HepG2 (cell line): ENCODE data around the gene EPB42. TPM values are rescaled to one million over a fixed set of nuclear protein-coding genes. Genes with fewer than 3 reads are reported as not detected.

Experiments
- ATF7-NPFF ChIP-seq: sonication (generic); formaldehyde crosslinking; IDR thresholded peaks from 2 replicates; pipeline ENCODE4 v1.8.1; 2023; ENCODE audit warnings: mild to moderate bottlenecking, low read depth, missing genetic modification reagents, moderate library complexity
- HOXA7 ChIP-seq: sonication (generic); formaldehyde crosslinking; IDR thresholded peaks from 2 replicates; pipeline ENCODE4 v1.8.1; 2022; ENCODE audit warnings: mild to moderate bottlenecking, missing genetic modification reagents, moderate library complexity
- IKZF4 ChIP-seq: sonication (generic); formaldehyde crosslinking; IDR thresholded peaks from 2 replicates; pipeline ENCODE4 v1.5.1; 2020; ENCODE audit warnings: borderline replicate concordance, mild to moderate bottlenecking, low read depth, missing genetic modification reagents; ENCODE audit errors: not compliant biosample characterization
- KLF15 ChIP-seq: sonication (generic); formaldehyde crosslinking; IDR thresholded peaks from 2 replicates; pipeline ENCODE4 v1.8.1; 2023; ENCODE audit warnings: borderline replicate concordance, mild to moderate bottlenecking, inconsistent platforms, missing genetic modification reagents, mixed read lengths
- MAZ ChIP-seq, 2 experiments: sonication (generic) in 1 of 2; formaldehyde crosslinking in 1 of 2; IDR thresholded peaks; 2 replicates each; pipeline versions ENCODE4 v1.5.0 to v1.6.1; 2012 to 2020; ENCODE audit warnings: low read depth in 2 of 2, mild to moderate bottlenecking in 2 of 2, borderline replicate concordance in 1 of 2, improper control_type of control experiment in 1 of 2, low read length in 1 of 2, missing genetic modification reagents in 1 of 2, moderate library complexity in 1 of 2
- NFIC ChIP-seq: IDR thresholded peaks from 2 replicates; pipeline ENCODE4 v1.6.1; 2012; ENCODE audit warnings: mild to moderate bottlenecking, low read length, inconsistent platforms
- RFX1 ChIP-seq: fragments of 450-650 bp; IDR thresholded peaks from 2 replicates; pipeline ENCODE4 v1.6.1; 2017
- SAP130 ChIP-seq: IDR thresholded peaks from 2 replicates; pipeline ENCODE4 v1.6.1; 2016; ENCODE audit warnings: low read depth
- SIN3A ChIP-seq: IDR thresholded peaks from 2 replicates; pipeline ENCODE4 v1.6.1; 2011; ENCODE audit warnings: low read depth, mild to moderate bottlenecking, control low read depth, low read length, borderline replicate concordance
- SKIL ChIP-seq: sonication (generic); formaldehyde crosslinking; IDR thresholded peaks from 2 replicates; pipeline ENCODE4 v1.8.0; 2022; ENCODE audit warnings: missing genetic modification reagents, mild to moderate bottlenecking, moderate library complexity, borderline replicate concordance
- SP4 ChIP-seq: sonication (generic); formaldehyde crosslinking; IDR thresholded peaks from 2 replicates; pipeline ENCODE4 v1.8.1; 2023; ENCODE audit warnings: mild to moderate bottlenecking, missing genetic modification reagents
- ZNF343 ChIP-seq: sonication (generic); formaldehyde crosslinking; IDR thresholded peaks from 2 replicates; pipeline ENCODE4 v1.4.0; 2020; ENCODE audit warnings: mild to moderate bottlenecking, missing genetic modification reagents
- ZNF530 ChIP-seq: sonication (generic); formaldehyde crosslinking; IDR thresholded peaks from 2 replicates; pipeline ENCODE4 v1.5.0; 2020; ENCODE audit warnings: low read depth, mild to moderate bottlenecking, missing genetic modification reagents
- ZNF550 ChIP-seq: sonication (generic); formaldehyde crosslinking; IDR thresholded peaks from 2 replicates; pipeline ENCODE4 v1.4.0; 2020; ENCODE audit warnings: mild to moderate bottlenecking, missing genetic modification reagents, borderline replicate concordance
- ZNF619 ChIP-seq: sonication (generic); formaldehyde crosslinking; IDR thresholded peaks from 2 replicates; pipeline ENCODE4 v1.4.0; 2020; ENCODE audit warnings: mild to moderate bottlenecking, missing genetic modification reagents
- ZNF841 ChIP-seq: sonication (generic); formaldehyde crosslinking; IDR thresholded peaks from 2 replicates; pipeline ENCODE4 v1.8.1; 2023; ENCODE audit warnings: missing genetic modification reagents, borderline replicate concordance
- polyA plus RNA-seq, 8 experiments: library from polyadenylated mRNA; depleted of rRNA in 3 of 8; stranded (reverse) in 7 of 8; unstranded in 1 of 8; fragments of >200 nt; fragmentation: Illumina TruSeq in 4 of 8; extraction: Trizol in 4 of 8; gene quantifications; 2 replicates each; pipeline versions ENCODE4 v1.2.1 to v1.2.3, GENCODE V29; 2011 to 2016; ENCODE audit warnings: low read depth in 4 of 8, missing spikeins in 1 of 8, mixed read lengths in 1 of 8; ENCODE audit not compliant: insufficient read depth in 1 of 8
- total RNA-seq, 5 experiments: library from RNA; depleted of rRNA; stranded (reverse); fragments of >200 nt; fragmentation: Illumina TruSeq; extraction: Trizol; gene quantifications; 2 replicates each; pipeline ENCODE4 v1.2.3, GENCODE V29; 2016; ENCODE audit warnings: low read depth in 1 of 5
- TF ChIP-seq, protein P1 (sequence below), 2 experiments: sonication (generic) in 1 of 2; formaldehyde crosslinking in 1 of 2; IDR thresholded peaks; 2 replicates each; pipeline versions ENCODE4 v1.6.1 to v1.9.0; 2014 to 2022; ENCODE audit warnings: antibody characterized with exemption in 1 of 2, borderline replicate concordance in 1 of 2, inconsistent platforms in 1 of 2, low read depth in 1 of 2, missing genetic modification reagents in 1 of 2
- TF ChIP-seq, protein P2 (sequence below): sonication (generic); formaldehyde crosslinking; IDR thresholded peaks from 2 replicates; pipeline ENCODE4 v1.9.0; 2021; ENCODE audit warnings: missing genetic modification reagents, mild to moderate bottlenecking, borderline replicate concordance

The EPB42 gene
- total and polyA plus RNA-seq, 2 of the 13 experiments (the other 11 are each of a cell fraction or from before 2014, with no cell fraction given): not detected

DNA sequence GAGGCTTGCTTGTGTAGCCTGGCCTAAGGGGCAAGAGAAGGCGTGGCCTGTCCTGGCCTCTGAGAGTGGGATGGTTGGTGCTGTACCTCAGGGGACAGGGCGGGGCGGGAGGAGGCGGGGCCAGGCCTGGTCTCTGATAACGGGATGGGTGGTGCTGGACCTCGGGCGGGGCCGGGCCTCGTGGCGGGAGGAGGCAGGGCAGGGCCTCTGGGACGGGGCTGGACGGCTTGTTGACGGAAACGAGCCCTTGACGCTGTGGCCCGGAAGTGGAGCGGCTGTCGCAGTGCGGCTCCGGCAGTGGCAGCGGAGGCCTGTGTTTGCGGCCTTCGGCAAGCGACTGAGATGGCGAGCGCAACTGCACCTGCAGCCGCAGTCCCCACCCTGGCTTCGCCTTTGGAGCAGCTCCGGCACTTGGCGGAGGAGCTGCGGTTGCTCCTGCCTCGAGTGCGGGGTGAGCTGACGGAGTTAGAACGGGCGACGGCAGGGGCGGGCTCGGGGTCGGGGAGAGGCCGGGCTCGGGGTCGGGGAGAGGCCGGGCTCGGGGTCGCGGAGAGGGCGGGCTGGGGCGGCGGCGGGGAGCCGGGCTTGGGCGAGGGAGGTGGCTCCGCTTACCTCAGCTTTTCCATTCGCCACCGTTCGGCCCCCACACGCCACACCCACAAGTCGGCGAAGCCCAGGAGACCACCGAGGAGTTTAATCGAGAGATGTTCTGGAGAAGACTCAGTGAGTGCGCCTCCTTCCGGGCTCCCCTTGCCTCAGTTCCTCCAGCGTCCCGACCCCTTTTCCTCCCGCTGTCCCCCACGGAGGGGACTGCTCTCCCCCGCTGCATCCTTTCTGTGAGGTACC is 35.4 kb downstream of the EPB42 start, which contains the start of gene CCNDBP1 (continued):
- TF ChIP-seq, protein P1, sequence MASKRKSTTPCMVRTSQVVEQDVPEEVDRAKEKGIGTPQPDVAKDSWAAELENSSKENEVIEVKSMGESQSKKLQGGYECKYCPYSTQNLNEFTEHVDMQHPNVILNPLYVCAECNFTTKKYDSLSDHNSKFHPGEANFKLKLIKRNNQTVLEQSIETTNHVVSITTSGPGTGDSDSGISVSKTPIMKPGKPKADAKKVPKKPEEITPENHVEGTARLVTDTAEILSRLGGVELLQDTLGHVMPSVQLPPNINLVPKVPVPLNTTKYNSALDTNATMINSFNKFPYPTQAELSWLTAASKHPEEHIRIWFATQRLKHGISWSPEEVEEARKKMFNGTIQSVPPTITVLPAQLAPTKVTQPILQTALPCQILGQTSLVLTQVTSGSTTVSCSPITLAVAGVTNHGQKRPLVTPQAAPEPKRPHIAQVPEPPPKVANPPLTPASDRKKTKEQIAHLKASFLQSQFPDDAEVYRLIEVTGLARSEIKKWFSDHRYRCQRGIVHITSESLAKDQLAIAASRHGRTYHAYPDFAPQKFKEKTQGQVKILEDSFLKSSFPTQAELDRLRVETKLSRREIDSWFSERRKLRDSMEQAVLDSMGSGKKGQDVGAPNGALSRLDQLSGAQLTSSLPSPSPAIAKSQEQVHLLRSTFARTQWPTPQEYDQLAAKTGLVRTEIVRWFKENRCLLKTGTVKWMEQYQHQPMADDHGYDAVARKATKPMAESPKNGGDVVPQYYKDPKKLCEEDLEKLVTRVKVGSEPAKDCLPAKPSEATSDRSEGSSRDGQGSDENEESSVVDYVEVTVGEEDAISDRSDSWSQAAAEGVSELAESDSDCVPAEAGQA (IDR thresholded peaks at IDR 0.05; ENCODE audit: low read depth): 0 out of 2 replicates have a peak, but pooled peaks have one; percentile 17
- TF ChIP-seq, protein P1 (CRISPR knock-in tag; IDR thresholded peaks at IDR 0.05; ENCODE audit: borderline replicate concordance): 0 out of 2 replicates have a peak, but pooled peaks have one; percentile 31
- 0 out of 2 replicates have a peak, but pooled peaks have one; percentile 49 for TF ChIP-seq ZNF343 (CRISPR knock-in tag)
- TF ChIP-seq HOXA7: no peak
- TF ChIP-seq ZNF530 (CRISPR knock-in tag): no peak
- peak; percentile 78 for TF ChIP-seq SP4 (CRISPR knock-in tag)
- TF ChIP-seq MAZ (IDR thresholded peaks at IDR 0.05; ENCODE audit: borderline replicate concordance, low read depth, low read length): peak; percentile 79
- TF ChIP-seq MAZ (CRISPR knock-in tag; IDR thresholded peaks at IDR 0.05; ENCODE audit: low read depth): peak; percentile 90
- TF ChIP-seq SAP130 (CRISPR knock-in tag): peak; percentile 98
- no peak for TF ChIP-seq ZNF841 (CRISPR knock-in tag)
- no peak for TF ChIP-seq ZNF550 (CRISPR knock-in tag)
- TF ChIP-seq, protein P2, sequence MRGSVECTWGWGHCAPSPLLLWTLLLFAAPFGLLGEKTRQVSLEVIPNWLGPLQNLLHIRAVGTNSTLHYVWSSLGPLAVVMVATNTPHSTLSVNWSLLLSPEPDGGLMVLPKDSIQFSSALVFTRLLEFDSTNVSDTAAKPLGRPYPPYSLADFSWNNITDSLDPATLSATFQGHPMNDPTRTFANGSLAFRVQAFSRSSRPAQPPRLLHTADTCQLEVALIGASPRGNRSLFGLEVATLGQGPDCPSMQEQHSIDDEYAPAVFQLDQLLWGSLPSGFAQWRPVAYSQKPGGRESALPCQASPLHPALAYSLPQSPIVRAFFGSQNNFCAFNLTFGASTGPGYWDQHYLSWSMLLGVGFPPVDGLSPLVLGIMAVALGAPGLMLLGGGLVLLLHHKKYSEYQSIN (CRISPR knock-in tag): no peak
- TF ChIP-seq SKIL (CRISPR knock-in tag): peak; percentile 65
- TF ChIP-seq ATF7-NPFF (CRISPR knock-in tag): no peak
- TF ChIP-seq ZNF619: no peak
- TF ChIP-seq SIN3A: peak; percentile 96
- TF ChIP-seq KLF15: no peak
- TF ChIP-seq IKZF4 (CRISPR knock-in tag): no peak
- TF ChIP-seq RFX1: no peak
- TF ChIP-seq NFIC: no peak
